Measurements from ENCODE around the gene CTAG2. TPM values are rescaled to one million over a fixed set of nuclear protein-coding genes. Genes with fewer than 3 reads are reported as not detected.
"Not testable (repeated sequence)": the region's sequence is repeated elsewhere in the genome, so short reads cannot be mapped to it uniquely, and the experiment has no call there.

Gene CTAG2
- total and polyA plus RNA-seq, 2 donors (not counting 1 experiment from before 2014, with no cell fraction given): not detected

DNA sequence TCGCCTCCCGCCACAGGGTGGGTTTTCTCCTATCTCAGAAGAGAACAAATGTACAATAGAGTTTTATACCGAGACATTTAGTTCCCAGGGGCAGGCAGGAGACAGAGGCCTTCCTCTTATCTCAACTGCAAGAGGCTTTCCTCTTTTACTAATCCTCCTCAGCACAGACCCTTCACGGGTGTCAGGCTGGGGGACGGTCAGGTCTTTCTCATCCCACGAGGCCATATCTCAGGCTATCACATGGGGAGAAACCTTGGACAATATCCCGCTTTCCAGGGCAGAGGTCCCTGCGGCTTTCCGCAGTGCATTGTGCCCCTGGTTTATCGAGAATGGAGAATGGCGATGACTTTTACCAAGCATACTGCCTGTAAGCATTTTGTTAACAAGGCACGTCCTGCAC lies 44.6 kb downstream of the CTAG2 start:
- H3K36me3 ChIP-seq (replicated peaks in 1 of 2; ENCODE audit: control extremely low read depth in 1 of 2, control insufficient read depth in 1 of 2, extremely low read depth in 1 of 2, insufficient read depth in 2 of 2, low read length in 1 of 2); CTCF ChIA-PET; H3K9me3 Mint-ChIP-seq (ENCODE audit: insufficient read depth); H3K4me1 ChIP-seq (ENCODE audit: control insufficient read depth in 2 of 2, insufficient read depth in 2 of 2, low read length in 2 of 2); H3K4me1 Mint-ChIP-seq; H3K27ac ChIP-seq (ENCODE audit: low read length in 2 of 2); H2AFZ ChIP-seq (ENCODE audit: insufficient read depth, low read depth, low read length, poor library complexity, severe bottlenecking); H4K20me1 ChIP-seq (ENCODE audit: control insufficient read depth, insufficient read depth, low read length, poor library complexity, severe bottlenecking); H3K27me3 Mint-ChIP-seq; DNase-seq; H3K4me2 ChIP-seq (replicated peaks; ENCODE audit: low read depth, low read length, poor library complexity, severe bottlenecking); ATAC-seq (ENCODE audit: low read depth); intact Hi-C loops (cut with micrococcal nuclease); H3K27ac Mint-ChIP-seq; H3K9me3 ChIP-seq (ENCODE audit: control extremely low read depth in 1 of 3, control insufficient read depth in 2 of 3, insufficient read depth in 1 of 3, low read length in 2 of 3); H3K4me3 Mint-ChIP-seq; H3K4me3 ChIP-seq (ENCODE audit: control extremely low read depth in 1 of 5, extremely low read depth in 1 of 5, insufficient read depth in 1 of 5, low read depth in 2 of 5, low read length in 4 of 5); H3K79me2 ChIP-seq (ENCODE audit: control insufficient read depth, insufficient read depth, low read length); H3K27me3 ChIP-seq (replicated peaks in 1 of 4; ENCODE audit: control extremely low read depth in 1 of 4, control insufficient read depth in 3 of 4, insufficient read depth in 4 of 4, low read length in 3 of 4); POLR2A ChIA-PET; H3K9ac ChIP-seq (ENCODE audit: low read length): not testable (repeated sequence)
- WGBS (ENCODE audit: insufficient coverage): no CpG with 5 or more reads among the region's 12 CpGs

DNA sequence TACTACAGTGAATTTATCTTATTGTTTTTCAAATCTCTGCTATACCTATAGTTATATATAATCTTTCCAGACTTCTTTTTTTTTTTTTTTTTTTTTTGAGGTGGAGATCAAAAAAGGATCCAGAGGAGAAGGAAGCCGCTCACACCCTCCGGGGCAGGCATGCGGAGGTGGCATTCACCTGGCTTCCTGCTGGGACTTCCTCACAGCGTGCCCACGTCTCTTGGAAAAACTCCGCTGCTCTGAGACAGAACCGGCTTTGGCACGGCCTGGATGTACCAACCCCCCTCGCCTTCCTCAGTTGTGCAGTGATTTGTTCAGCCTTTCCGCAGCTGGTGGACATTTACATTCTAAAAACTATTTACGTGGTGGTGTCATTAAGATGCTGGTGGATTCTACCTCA lies 45.4 kb downstream of the CTAG2 start:
- H3K27ac ChIP-seq (ENCODE audit: low read length in 2 of 2); H3K9ac ChIP-seq (ENCODE audit: low read length); CTCF ChIA-PET; H3K27me3 Mint-ChIP-seq; H3K4me2 ChIP-seq (replicated peaks; ENCODE audit: low read depth, low read length, poor library complexity, severe bottlenecking); H3K79me2 ChIP-seq (ENCODE audit: control insufficient read depth, insufficient read depth, low read length); H3K4me1 Mint-ChIP-seq; H3K9me3 ChIP-seq (ENCODE audit: control extremely low read depth in 1 of 3, control insufficient read depth in 2 of 3, insufficient read depth in 1 of 3, low read length in 2 of 3); DNase-seq; POLR2A ChIA-PET; H3K36me3 ChIP-seq (replicated peaks in 1 of 2; ENCODE audit: control extremely low read depth in 1 of 2, control insufficient read depth in 1 of 2, extremely low read depth in 1 of 2, insufficient read depth in 2 of 2, low read length in 1 of 2); H3K4me3 ChIP-seq (ENCODE audit: control extremely low read depth in 1 of 5, extremely low read depth in 1 of 5, insufficient read depth in 1 of 5, low read depth in 2 of 5, low read length in 4 of 5); H3K27me3 ChIP-seq (replicated peaks in 1 of 4; ENCODE audit: control extremely low read depth in 1 of 4, control insufficient read depth in 3 of 4, insufficient read depth in 4 of 4, low read length in 3 of 4); H4K20me1 ChIP-seq (ENCODE audit: control insufficient read depth, insufficient read depth, low read length, poor library complexity, severe bottlenecking); H3K9me3 Mint-ChIP-seq (ENCODE audit: insufficient read depth); intact Hi-C loops (cut with micrococcal nuclease); H3K4me1 ChIP-seq (ENCODE audit: control insufficient read depth in 2 of 2, insufficient read depth in 2 of 2, low read length in 2 of 2); H3K4me3 Mint-ChIP-seq; H3K27ac Mint-ChIP-seq; H2AFZ ChIP-seq (ENCODE audit: insufficient read depth, low read depth, low read length, poor library complexity, severe bottlenecking); ATAC-seq (ENCODE audit: low read depth): not testable (repeated sequence)
- WGBS (ENCODE audit: insufficient coverage): no CpG with 5 or more reads among the region's 11 CpGs

DNA sequence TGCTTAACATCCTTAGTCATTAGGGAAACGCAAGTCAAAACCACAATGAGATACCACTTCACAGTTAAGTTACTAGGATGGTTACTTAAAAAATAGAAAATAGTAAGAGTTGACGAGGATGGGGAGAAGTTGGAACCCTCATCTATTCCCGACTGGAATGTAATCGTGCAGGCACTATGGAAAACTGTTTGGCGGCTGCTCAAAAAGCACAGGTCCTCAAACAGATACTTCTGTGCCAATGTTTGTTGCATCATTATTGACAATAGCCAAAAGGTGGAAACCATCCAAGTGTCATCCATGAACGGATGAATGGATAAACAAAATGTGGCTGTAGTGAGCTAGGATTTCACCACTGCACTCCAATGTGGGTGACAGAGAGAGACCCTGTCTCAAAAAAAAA lies 46.0 kb downstream of the CTAG2 start:
- no peaks in the 10 kb centered on the region for H3K27me3 Mint-ChIP-seq
- no peak overlapping the region for H3K27ac ChIP-seq (ENCODE audit: low read length in 2 of 2)
- no peak for DNase-seq
- no peaks in the 10 kb centered on the region for H3K9me3 Mint-ChIP-seq (ENCODE audit: insufficient read depth)
- H2AFZ ChIP-seq (ENCODE audit: insufficient read depth, low read depth, low read length, poor library complexity, severe bottlenecking): no peak overlapping the region
- POLR2A ChIA-PET: no interaction called here
- H3K4me2 ChIP-seq (replicated peaks; ENCODE audit: low read depth, low read length, poor library complexity, severe bottlenecking): no peak overlapping the region
- no peaks in the 10 kb centered on the region for H3K27me3 ChIP-seq (replicated peaks in 1 of 4; ENCODE audit: control extremely low read depth in 1 of 4, control insufficient read depth in 3 of 4, insufficient read depth in 4 of 4, low read length in 3 of 4)
- no peak for TF ChIP-seq EZH2 (IDR thresholded peaks at IDR 0.05; ENCODE audit: borderline replicate concordance, insufficient read depth, low read depth, low read length, poor library complexity, severe bottlenecking)
- TF ChIP-seq, protein P1, sequence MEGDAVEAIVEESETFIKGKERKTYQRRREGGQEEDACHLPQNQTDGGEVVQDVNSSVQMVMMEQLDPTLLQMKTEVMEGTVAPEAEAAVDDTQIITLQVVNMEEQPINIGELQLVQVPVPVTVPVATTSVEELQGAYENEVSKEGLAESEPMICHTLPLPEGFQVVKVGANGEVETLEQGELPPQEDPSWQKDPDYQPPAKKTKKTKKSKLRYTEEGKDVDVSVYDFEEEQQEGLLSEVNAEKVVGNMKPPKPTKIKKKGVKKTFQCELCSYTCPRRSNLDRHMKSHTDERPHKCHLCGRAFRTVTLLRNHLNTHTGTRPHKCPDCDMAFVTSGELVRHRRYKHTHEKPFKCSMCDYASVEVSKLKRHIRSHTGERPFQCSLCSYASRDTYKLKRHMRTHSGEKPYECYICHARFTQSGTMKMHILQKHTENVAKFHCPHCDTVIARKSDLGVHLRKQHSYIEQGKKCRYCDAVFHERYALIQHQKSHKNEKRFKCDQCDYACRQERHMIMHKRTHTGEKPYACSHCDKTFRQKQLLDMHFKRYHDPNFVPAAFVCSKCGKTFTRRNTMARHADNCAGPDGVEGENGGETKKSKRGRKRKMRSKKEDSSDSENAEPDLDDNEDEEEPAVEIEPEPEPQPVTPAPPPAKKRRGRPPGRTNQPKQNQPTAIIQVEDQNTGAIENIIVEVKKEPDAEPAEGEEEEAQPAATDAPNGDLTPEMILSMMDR (IDR thresholded peaks at IDR 0.05): no peak
- no peaks in the 10 kb centered on the region for H3K9me3 ChIP-seq (ENCODE audit: control extremely low read depth in 1 of 3, control insufficient read depth in 2 of 3, insufficient read depth in 1 of 3, low read length in 2 of 3)
- CTCF ChIA-PET: no interaction called here
- no peak overlapping the region for H3K9ac ChIP-seq (ENCODE audit: low read length)
- no peak overlapping the region for H3K4me3 ChIP-seq (ENCODE audit: control extremely low read depth in 1 of 5, extremely low read depth in 1 of 5, insufficient read depth in 1 of 5, low read depth in 2 of 5, low read length in 4 of 5)
- ATAC-seq (ENCODE audit: low read depth): no peak
- H3K79me2 ChIP-seq (ENCODE audit: control insufficient read depth, insufficient read depth, low read length): no peaks in the 10 kb centered on the region
- no peaks in the 10 kb centered on the region for H3K36me3 ChIP-seq (replicated peaks in 1 of 2; ENCODE audit: control extremely low read depth in 1 of 2, control insufficient read depth in 1 of 2, extremely low read depth in 1 of 2, insufficient read depth in 2 of 2, low read length in 1 of 2)
- H4K20me1 ChIP-seq (ENCODE audit: control insufficient read depth, insufficient read depth, low read length, poor library complexity, severe bottlenecking): no peaks in the 10 kb centered on the region
- H3K4me1 ChIP-seq (ENCODE audit: control insufficient read depth in 2 of 2, insufficient read depth in 2 of 2, low read length in 2 of 2): no peaks in the 10 kb centered on the region
- intact Hi-C loops (cut with micrococcal nuclease): no loop called here
- WGBS (ENCODE audit: insufficient coverage): no CpG with 5 or more reads among the region's 6 CpGs
- H3K27ac Mint-ChIP-seq: no peak overlapping the region
- H3K4me1 Mint-ChIP-seq: no peaks in the 10 kb centered on the region
- no peak overlapping the region for H3K4me3 Mint-ChIP-seq

All from B cell (primary cell).